Fibroblast of lung (primary cell): Measurements from ENCODE around the gene LCE2D. TPM values are rescaled to one million over a fixed set of nuclear protein-coding genes. Genes with fewer than 3 reads are reported as not detected.

Source experiments
- DNase-seq, 2 donors: peaks; one replicate each; pipeline versions ENCODE4 v3.0.0 to v3.0.0-alpha.2; 2010; ENCODE audit warnings: low read depth in 2 of 2
- H2AFZ ChIP-seq: 2 replicates; pipeline ENCODE4 v1.5.1; 2012; ENCODE audit warnings: low read length, control low read depth, inconsistent platforms
- H3K27ac ChIP-seq: 2 replicates; pipeline ENCODE4 v1.5.1; 2011; ENCODE audit warnings: low read length, control low read depth; ENCODE audit not compliant: insufficient read depth
- H3K27me3 ChIP-seq: 2 replicates; pipeline ENCODE4 v1.5.1; 2011; ENCODE audit warnings: mild to moderate bottlenecking, low read length; ENCODE audit not compliant: control insufficient read depth, insufficient read depth
- H3K36me3 ChIP-seq: 2 replicates; pipeline ENCODE4 v1.5.1; 2011; ENCODE audit warnings: low read length; ENCODE audit not compliant: control insufficient read depth, insufficient read depth
- H3K4me1 ChIP-seq: 2 replicates; pipeline ENCODE4 v1.5.1; 2011; ENCODE audit warnings: low read length; ENCODE audit not compliant: control insufficient read depth, insufficient read depth; ENCODE audit errors: extremely low read depth
- H3K4me2 ChIP-seq: 2 replicates; pipeline ENCODE4 v1.5.1; 2011; ENCODE audit warnings: low read length, control low read depth; ENCODE audit not compliant: insufficient read depth; ENCODE audit errors: extremely low read depth
- H3K4me3 ChIP-seq, 4 experiments: fragments of 200-600 bp in 1 of 4; sonication (generic) in 1 of 4; replicated peaks in 1 of 4; 2 replicates each; pipeline ENCODE4 v1.5.1; 2011 to 2016; ENCODE audit warnings: low read length in 4 of 4, low read depth in 3 of 4, mild to moderate bottlenecking in 3 of 4, control low read depth in 2 of 4, inconsistent platforms in 1 of 4, mixed read lengths in 1 of 4; ENCODE audit not compliant: insufficient read depth in 1 of 4; ENCODE audit errors: control extremely low read depth in 1 of 4
- H3K79me2 ChIP-seq: 2 replicates; pipeline ENCODE4 v1.5.1; 2012; ENCODE audit warnings: mild to moderate bottlenecking, low read length, inconsistent platforms; ENCODE audit not compliant: control insufficient read depth, insufficient read depth
- H3K9ac ChIP-seq: 2 replicates; pipeline ENCODE4 v1.5.1; 2011; ENCODE audit warnings: mild to moderate bottlenecking, low read length, control low read depth; ENCODE audit not compliant: insufficient read depth
- H3K9me3 ChIP-seq: 2 replicates; pipeline ENCODE4 v1.5.1; 2012; ENCODE audit warnings: low read depth, low read length; ENCODE audit not compliant: control insufficient read depth, insufficient read depth
- H4K20me1 ChIP-seq: 2 replicates; pipeline ENCODE4 v1.5.1; 2011; ENCODE audit warnings: low read length; ENCODE audit not compliant: control insufficient read depth, insufficient read depth; ENCODE audit errors: extremely low read depth
- CTCF ChIP-seq, 2 donors: IDR thresholded peaks in 1 of 2; conservative IDR thresholded peaks in 1 of 2; 1 replicate in 1 of 2; 2 replicates in 1 of 2; pipeline ENCODE4 v1.5.1; 2011 to 2012; ENCODE audit warnings: low read length in 2 of 2, control low read depth in 1 of 2, inconsistent platforms in 1 of 2, low read depth in 1 of 2, mild to moderate bottlenecking in 1 of 2
- EZH2 ChIP-seq: IDR thresholded peaks from 2 replicates; pipeline ENCODE4 v1.5.1; 2012; ENCODE audit warnings: low read length, control low read depth, mild to moderate bottlenecking; ENCODE audit errors: missing control alignments
- polyA minus RNA-seq: library from RNA; depleted of rRNA, polyadenylated mRNA; stranded (reverse); fragments of >200 nt; gene quantifications from 2 replicates; pipeline ENCODE4 v1.2.3, GENCODE V29; 2011; ENCODE audit warnings: low replicate concordance
- polyA plus RNA-seq, 2 donors: library from polyadenylated mRNA; depleted of rRNA in 1 of 2; stranded (reverse) in 1 of 2; unstranded in 1 of 2; fragments of >200 nt; gene quantifications; 2 replicates each; pipeline ENCODE4 v1.2.1, GENCODE V29; 2011 to 2012; ENCODE audit warnings: missing spikeins in 1 of 2
- total RNA-seq: library from RNA; depleted of rRNA; stranded (reverse); fragments of >200 nt; gene quantifications from 2 replicates; pipeline ENCODE4 v1.2.1, GENCODE V29; 2014

The LCE2D gene, protein sequence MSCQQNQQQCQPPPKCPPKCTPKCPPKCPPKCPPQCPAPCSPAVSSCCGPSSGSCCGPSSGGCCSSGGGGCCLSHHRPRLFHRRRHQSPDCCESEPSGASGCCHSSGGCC
- not detected in 2 replicates for total RNA-seq
- not detected in 2 replicates for polyA plus RNA-seq
- 0.26 TPM in 1 of 2 replicates, not detected in the other for polyA plus RNA-seq (2012)
- not detected in 2 replicates for polyA minus RNA-seq

DNA sequence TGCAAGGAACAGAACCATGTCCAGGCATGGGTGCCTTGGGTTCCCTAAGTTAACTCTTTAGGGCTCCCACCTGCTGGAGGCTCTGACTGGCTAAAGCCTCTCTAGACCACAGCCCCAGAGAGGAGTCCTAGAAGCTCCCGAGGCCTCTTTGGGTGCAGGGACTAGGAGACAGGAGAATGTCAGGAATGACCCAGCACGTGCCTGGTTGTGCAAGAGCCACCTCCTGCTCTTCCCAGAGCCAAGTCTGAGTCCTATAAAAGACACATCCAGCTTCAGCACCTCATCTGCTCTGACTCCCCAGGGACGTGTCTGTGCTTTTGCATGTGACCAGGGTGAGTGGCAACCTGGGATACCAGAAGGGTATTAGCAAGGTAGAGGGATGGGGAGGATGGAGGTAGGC lies at the start of gene LCE2D:
Gene LCE2D, plus strand, starts transcription at position 283 of the 400 bp plus-strand sequence. CDS start 726 bp downstream, outside the sequence.
- no peak for DNase-seq
- Histone ChIP-seq H3K27me3 (no peaks in the 10 kb centered on the region), H3K27ac (no peak within 1 kb of the TSS), H3K9ac (no peak within 1 kb of the TSS), H2AFZ (no peak within 1 kb of the TSS), H3K79me2 (no peaks in the 10 kb centered on the region), H3K4me2 (no peak within 1 kb of the TSS), H3K9me3 (no peaks in the 10 kb centered on the region), H4K20me1 (no peaks in the 10 kb centered on the region), H3K4me3 (no peak within 1 kb of the TSS), H3K36me3 (no peaks in the 10 kb centered on the region), H3K4me1 (no peaks in the 10 kb centered on the region)
- TF ChIP-seq CTCF (conservative IDR thresholded peaks at IDR 0.05 in 1 of 2, IDR thresholded peaks at IDR 0.05 in 1 of 2; ENCODE audit: low read depth in 1 of 2, low read length in 2 of 2) (no peak), EZH2 (no peak)

DNA sequence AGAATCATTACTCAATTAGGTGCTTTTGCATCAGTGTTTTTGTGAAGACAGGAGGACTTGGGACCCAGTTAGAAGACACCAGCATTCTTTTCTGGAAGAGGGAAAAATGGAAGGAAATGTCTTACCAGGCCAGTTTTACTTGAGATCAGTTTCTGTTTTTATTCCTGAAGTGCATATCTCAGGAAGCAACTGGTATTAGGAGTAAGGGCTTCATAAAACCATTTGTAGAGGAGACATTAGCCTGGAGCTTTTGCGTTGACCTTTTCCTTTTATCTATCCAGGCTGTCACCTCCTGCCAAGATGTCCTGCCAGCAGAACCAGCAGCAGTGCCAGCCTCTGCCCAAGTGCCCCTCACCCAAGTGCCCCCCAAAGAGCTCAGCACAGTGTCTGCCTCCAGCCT lies 49.7 kb upstream of the LCE2D start, which contains the start of gene LCE3B:
Gene LCE3B, plus strand, starts transcription at position 301 of the 400 bp plus-strand sequence. Its CDS starts 0 bp downstream, at position 301.
- no peaks in the 10 kb centered on the region for H3K4me1 ChIP-seq
- no peak within 1 kb of the TSS for H3K4me3 ChIP-seq
- no peak within 1 kb of the TSS for H3K4me2 ChIP-seq
- TF ChIP-seq CTCF (conservative IDR thresholded peaks at IDR 0.05 in 1 of 2, IDR thresholded peaks at IDR 0.05 in 1 of 2; ENCODE audit: low read depth in 1 of 2, low read length in 2 of 2) (no peak), EZH2 (no peak)
- no peaks in the 10 kb centered on the region for H3K79me2 ChIP-seq
- H2AFZ ChIP-seq: no peak within 1 kb of the TSS
- no peak for DNase-seq
- no peaks in the 10 kb centered on the region for H3K36me3 ChIP-seq
- no peak within 1 kb of the TSS for H3K9ac ChIP-seq
- H3K27ac ChIP-seq: no peak within 1 kb of the TSS
- no peaks in the 10 kb centered on the region for H4K20me1 ChIP-seq
- no peaks in the 10 kb centered on the region for H3K9me3 ChIP-seq
- no peaks in the 10 kb centered on the region for H3K27me3 ChIP-seq

DNA sequence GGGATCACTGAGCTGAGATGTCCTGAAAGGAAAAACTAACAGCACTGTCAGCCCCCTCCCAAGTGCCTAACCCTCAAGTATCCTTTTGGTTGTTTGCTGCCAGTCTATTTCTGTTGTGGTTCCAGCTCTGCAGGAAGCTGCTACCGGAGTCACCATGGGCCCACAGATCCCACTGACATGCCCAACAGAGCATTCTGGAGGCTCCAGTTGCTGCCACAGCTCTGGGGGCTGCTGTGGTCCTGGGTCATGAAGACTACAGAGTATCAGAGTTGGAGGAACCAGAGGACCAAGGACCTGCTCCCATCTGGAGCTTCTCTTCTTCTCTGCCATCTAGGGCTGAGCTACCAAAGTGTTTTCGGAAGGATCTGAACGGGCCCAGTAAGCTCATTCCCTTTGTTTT lies 41.2 kb upstream of the LCE2D start:
- Histone ChIP-seq H3K36me3 (no peaks in the 10 kb centered on the region), H3K9ac (no peak overlapping the region), H3K79me2 (no peaks in the 10 kb centered on the region), H3K27ac (no peak overlapping the region), H3K27me3 (no peaks in the 10 kb centered on the region), H4K20me1 (no peaks in the 10 kb centered on the region), H3K4me1 (no peaks in the 10 kb centered on the region), H2AFZ (no peak overlapping the region), H3K4me3 (no peak overlapping the region), H3K4me2 (no peak overlapping the region), H3K9me3 (no peaks in the 10 kb centered on the region)
- no peak for DNase-seq
- TF ChIP-seq EZH2: no peak
- TF ChIP-seq CTCF (conservative IDR thresholded peaks at IDR 0.05 in 1 of 2, IDR thresholded peaks at IDR 0.05 in 1 of 2; ENCODE audit: low read depth in 1 of 2, low read length in 2 of 2): no peak
